Measurements from ENCODE around the gene SEMA3A.

Gene SEMA3A

GRCh38 chr7:84085998-84086397 lies 108.6 kb downstream of the SEMA3A start:
- DNase-seq (ENCODE audit: low read depth in 1 of 2, low spot score in 1 of 2): no peak

DNA sequence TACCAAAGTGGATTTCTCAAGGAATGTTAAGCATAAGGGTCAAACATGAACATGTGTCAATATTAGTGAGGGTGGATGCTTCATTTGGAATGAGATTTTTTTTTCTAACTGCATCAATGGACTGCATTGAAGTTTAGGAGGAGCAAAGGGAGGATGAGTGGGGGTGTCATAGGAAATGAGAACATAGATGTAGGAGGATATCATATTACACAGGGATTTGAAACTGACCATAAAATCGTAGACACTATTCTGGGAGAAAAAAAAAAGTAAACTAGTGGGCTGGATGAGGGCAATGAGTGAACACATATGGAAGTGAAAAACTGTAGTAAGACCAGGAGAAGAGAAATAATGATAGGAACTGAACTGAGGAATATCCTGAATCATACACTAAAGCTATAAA lies 109.4 kb downstream of the SEMA3A start:
- no peak overlapping the region for H3K27ac ChIP-seq (replicated peaks)
- no peak overlapping the region for H3K4me3 ChIP-seq (replicated peaks; ENCODE audit: insufficient read depth, low read length)
- no peak for TF ChIP-seq CTCF (IDR thresholded peaks at IDR 0.05; ENCODE audit: insufficient read depth, low read length)
- TF ChIP-seq POLR2AphosphoS5 (IDR thresholded peaks at IDR 0.05; ENCODE audit: low read depth): no peak
- TF ChIP-seq, protein P1, sequence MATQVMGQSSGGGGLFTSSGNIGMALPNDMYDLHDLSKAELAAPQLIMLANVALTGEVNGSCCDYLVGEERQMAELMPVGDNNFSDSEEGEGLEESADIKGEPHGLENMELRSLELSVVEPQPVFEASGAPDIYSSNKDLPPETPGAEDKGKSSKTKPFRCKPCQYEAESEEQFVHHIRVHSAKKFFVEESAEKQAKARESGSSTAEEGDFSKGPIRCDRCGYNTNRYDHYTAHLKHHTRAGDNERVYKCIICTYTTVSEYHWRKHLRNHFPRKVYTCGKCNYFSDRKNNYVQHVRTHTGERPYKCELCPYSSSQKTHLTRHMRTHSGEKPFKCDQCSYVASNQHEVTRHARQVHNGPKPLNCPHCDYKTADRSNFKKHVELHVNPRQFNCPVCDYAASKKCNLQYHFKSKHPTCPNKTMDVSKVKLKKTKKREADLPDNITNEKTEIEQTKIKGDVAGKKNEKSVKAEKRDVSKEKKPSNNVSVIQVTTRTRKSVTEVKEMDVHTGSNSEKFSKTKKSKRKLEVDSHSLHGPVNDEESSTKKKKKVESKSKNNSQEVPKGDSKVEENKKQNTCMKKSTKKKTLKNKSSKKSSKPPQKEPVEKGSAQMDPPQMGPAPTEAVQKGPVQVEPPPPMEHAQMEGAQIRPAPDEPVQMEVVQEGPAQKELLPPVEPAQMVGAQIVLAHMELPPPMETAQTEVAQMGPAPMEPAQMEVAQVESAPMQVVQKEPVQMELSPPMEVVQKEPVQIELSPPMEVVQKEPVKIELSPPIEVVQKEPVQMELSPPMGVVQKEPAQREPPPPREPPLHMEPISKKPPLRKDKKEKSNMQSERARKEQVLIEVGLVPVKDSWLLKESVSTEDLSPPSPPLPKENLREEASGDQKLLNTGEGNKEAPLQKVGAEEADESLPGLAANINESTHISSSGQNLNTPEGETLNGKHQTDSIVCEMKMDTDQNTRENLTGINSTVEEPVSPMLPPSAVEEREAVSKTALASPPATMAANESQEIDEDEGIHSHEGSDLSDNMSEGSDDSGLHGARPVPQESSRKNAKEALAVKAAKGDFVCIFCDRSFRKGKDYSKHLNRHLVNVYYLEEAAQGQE (IDR thresholded peaks at IDR 0.05; ENCODE audit: insufficient replicate concordance, low read depth): no peak
- TF ChIP-seq GABPA (IDR thresholded peaks at IDR 0.05; ENCODE audit: low read depth): no peak
- no peak for TF ChIP-seq SPI1 (IDR thresholded peaks at IDR 0.05; ENCODE audit: borderline replicate concordance, low read depth)
- H3K27me3 ChIP-seq (ENCODE audit: insufficient read depth, poor library complexity, severe bottlenecking): no peaks in the 10 kb centered on the region
- DNase-seq (ENCODE audit: low read depth in 1 of 2, low spot score in 1 of 2): no peak

More at GRCh38 chr7:84085998-84086397, 108.6 kb downstream of the SEMA3A start:
- TF ChIP-seq CTCF (IDR thresholded peaks at IDR 0.05; ENCODE audit: insufficient read depth, low read length): no peak
- no peak for TF ChIP-seq SPI1 (IDR thresholded peaks at IDR 0.05; ENCODE audit: borderline replicate concordance, low read depth)
- no peak for TF ChIP-seq POLR2AphosphoS5 (IDR thresholded peaks at IDR 0.05; ENCODE audit: low read depth)
- no peak for TF ChIP-seq GABPA (IDR thresholded peaks at IDR 0.05; ENCODE audit: low read depth)
- TF ChIP-seq, protein P1 (IDR thresholded peaks at IDR 0.05; ENCODE audit: insufficient replicate concordance, low read depth): no peak
- H3K4me3 ChIP-seq (replicated peaks; ENCODE audit: insufficient read depth, low read length): no peak overlapping the region
- H3K27me3 ChIP-seq (ENCODE audit: insufficient read depth, poor library complexity, severe bottlenecking): no peaks in the 10 kb centered on the region
- no peak overlapping the region for H3K27ac ChIP-seq (replicated peaks)

DNA sequence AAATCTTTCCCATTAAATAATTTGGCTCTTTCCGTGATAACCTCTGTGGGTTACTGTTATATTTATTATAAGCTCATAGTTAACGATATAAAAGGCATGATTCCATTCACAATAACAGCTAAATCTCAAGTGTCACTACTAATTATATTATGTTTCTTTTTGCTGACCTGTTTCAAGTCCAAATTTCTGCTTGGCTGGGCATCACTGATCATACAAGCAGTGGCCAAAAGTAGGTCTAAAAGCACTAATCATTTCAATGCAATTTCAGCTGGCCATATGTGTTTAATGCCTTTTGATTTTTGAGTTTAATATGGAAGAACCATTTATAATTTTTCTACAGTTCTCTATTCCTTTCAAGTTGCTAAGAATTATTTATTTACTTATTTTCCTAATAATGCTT lies 110.7 kb downstream of the SEMA3A start:
- Histone ChIP-seq H3K4me3 (replicated peaks; ENCODE audit: insufficient read depth, low read length) (no peak overlapping the region), H3K27me3 (ENCODE audit: insufficient read depth, poor library complexity, severe bottlenecking) (no peaks in the 10 kb centered on the region), H3K27ac (replicated peaks) (no peak overlapping the region)
- TF ChIP-seq SPI1 (IDR thresholded peaks at IDR 0.05; ENCODE audit: borderline replicate concordance, low read depth) (no peak), POLR2AphosphoS5 (IDR thresholded peaks at IDR 0.05; ENCODE audit: low read depth) (no peak), CTCF (IDR thresholded peaks at IDR 0.05; ENCODE audit: insufficient read depth, low read length) (no peak), GABPA (IDR thresholded peaks at IDR 0.05; ENCODE audit: low read depth) (no peak)
- TF ChIP-seq, protein P1 (IDR thresholded peaks at IDR 0.05; ENCODE audit: insufficient replicate concordance, low read depth): no peak
- DNase-seq (ENCODE audit: low read depth in 1 of 2, low spot score in 1 of 2): no peak
